Tibial nerve (tissue), 4 donors: ENCODE data around the gene CTNND2. TPM values are rescaled to one million over a fixed set of nuclear protein-coding genes. Genes with fewer than 3 reads are reported as not detected.
A peak's percentile ranks its signal among the peaks of the same experiment; 100 is the strongest.

ENCODE experiments used
- DNase-seq, 2 donors: peaks; one replicate each; pipeline ENCODE4 v3.0.0-alpha.2; 2019; ENCODE audit warnings: low spot score in 2 of 2
- H3K27ac ChIP-seq, 4 donors: fragments of 200-600 bp; sonication (generic) in 3 of 4; one replicate each; pipeline ENCODE4 v1.5.1; 2017 to 2019; ENCODE audit warnings: mild to moderate bottlenecking in 1 of 4
- H3K27me3 ChIP-seq, 2 donors: fragments of 200-600 bp; sonication (generic) in 1 of 2; one replicate each; pipeline versions ENCODE4 v1.5.1 to v1.6.0; 2017 to 2019
- H3K36me3 ChIP-seq, 3 donors: fragments of 200-600 bp; sonication (generic); one replicate each; pipeline ENCODE4 v1.5.1; 2018 to 2019
- H3K4me1 ChIP-seq, 4 donors: fragments of 200-600 bp; sonication (generic) in 3 of 4; one replicate each; pipeline ENCODE4 v1.5.1; 2017 to 2019
- H3K4me3 ChIP-seq, 4 donors: fragments of 200-600 bp; sonication (generic) in 3 of 4; one replicate each; pipeline ENCODE4 v1.5.1; 2017 to 2019; ENCODE audit warnings: mild to moderate bottlenecking in 1 of 4, moderate library complexity in 1 of 4
- H3K9me3 ChIP-seq, 4 donors: fragments of 200-600 bp; sonication (generic) in 3 of 4; one replicate each; pipeline ENCODE4 v1.5.1; 2017 to 2019
- EP300 ChIP-seq, 2 donors: sonication (generic); formaldehyde crosslinking; IDR thresholded peaks; one replicate each; pipeline ENCODE4 v1.6.1; 2017; ENCODE audit warnings: antibody characterized with exemption in 2 of 2, mild to moderate bottlenecking in 1 of 2
- POLR2A ChIP-seq, 2 donors: fragments of 450-650 bp; IDR thresholded peaks; one replicate each; pipeline ENCODE4 v1.6.1; 2017; ENCODE audit warnings: antibody characterized with exemption in 2 of 2, mild to moderate bottlenecking in 2 of 2, moderate library complexity in 2 of 2
- WGBS, 2 donors: methylation state at CpG; one replicate each; pipeline ENCODE4 v1.1.5; 2018; 5-methylcytosine and 5-hydroxymethylcytosine counted together
- total RNA-seq, 4 donors: library from RNA; depleted of rRNA; stranded (reverse); fragments of >200 nt; gene quantifications; one replicate each; pipeline ENCODE4 v1.1.0, GENCODE V29; 2016
- TF ChIP-seq, protein P1 (sequence below), 5 experiments: fragments of 200-600 bp in 3 of 5; fragments of 450-650 bp in 2 of 5; sonication (generic) in 3 of 5; IDR thresholded peaks; one replicate each; pipeline ENCODE4 v1.5.1; 2016 to 2019; ENCODE audit warnings: antibody characterized with exemption in 5 of 5, mild to moderate bottlenecking in 3 of 5, moderate library complexity in 2 of 5

The CTNND2 gene
- total RNA-seq, 4 donors from 2014 or later, result 1.5 to 5.7 (median 2.5) TPM; not detected in 1

DNA sequence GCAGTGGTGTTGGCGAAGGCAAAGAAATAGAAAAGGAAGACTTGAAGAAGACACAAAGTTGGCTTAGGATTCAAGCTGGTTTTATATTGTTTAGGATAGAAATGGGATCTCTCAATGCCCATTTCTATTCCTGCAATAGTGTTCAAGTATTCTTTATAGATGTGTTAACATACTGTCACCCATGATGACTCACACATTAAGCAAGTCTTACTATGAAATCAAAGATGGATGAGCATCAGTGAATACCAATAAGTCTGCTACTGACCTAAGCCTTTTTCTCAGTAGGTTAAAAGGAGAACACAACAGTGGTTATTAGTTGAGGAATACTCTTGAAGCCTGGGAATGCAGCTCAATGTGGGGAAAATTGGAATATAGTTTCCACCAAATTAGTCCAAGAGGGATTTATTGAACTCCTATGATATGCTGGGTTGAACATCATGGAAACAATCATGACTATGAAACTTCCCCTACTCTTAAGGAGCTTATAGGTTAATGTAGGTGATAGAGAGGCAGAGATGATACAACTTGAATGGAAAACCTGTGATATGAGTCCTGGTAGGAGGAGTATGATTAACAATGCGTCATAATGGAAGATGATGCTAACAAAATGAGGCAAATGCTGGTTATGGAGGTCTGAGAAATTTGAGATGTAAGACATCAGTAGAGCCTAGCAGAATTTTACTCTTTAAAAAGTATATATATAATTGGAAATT is 726.1 kb downstream of the CTNND2 start:
- Histone ChIP-seq H3K4me3 (no peak overlapping the region), H3K36me3 (no peaks in the 10 kb centered on the region), H3K9me3 (no peaks in the 10 kb centered on the region), H3K27me3 (no peaks in the 10 kb centered on the region), H3K27ac (no peak overlapping the region), H3K4me1 (no peaks in the 10 kb centered on the region)
- TF ChIP-seq POLR2A (IDR thresholded peaks at IDR 0.05), result no peak
- 95% methylated on average over 2 of the region's 2 CpGs for WGBS, 2 donors
- no peak for DNase-seq

DNA sequence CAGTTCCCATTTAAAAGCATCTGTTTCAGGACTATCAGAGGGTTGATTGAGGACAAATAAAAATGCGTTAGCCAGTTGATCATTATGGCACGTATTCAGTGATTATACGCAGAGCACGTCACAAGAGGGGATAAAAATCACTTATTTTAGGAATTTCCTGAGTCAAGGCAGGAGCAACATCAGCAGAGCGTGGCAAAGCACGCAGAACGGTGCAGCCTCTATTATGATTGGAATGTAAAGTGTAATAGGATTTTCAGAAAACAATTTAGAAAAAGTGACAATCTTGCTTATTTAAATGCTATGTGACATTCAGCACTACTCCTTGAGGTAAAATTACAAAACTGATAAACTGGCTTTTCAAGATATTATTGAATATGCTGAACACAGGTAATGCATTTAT is 729.7 kb downstream of the CTNND2 start:
- DNase-seq, result no peak
- no peak overlapping the region for H3K27ac ChIP-seq
- no peak overlapping the region for H3K4me3 ChIP-seq
- WGBS, 2 donors, result 37 to 41% methylated on average over 7 of the region's 7 CpGs
- H3K9me3 ChIP-seq, result no peaks in the 10 kb centered on the region
- H3K36me3 ChIP-seq, result no peaks in the 10 kb centered on the region
- no peaks in the 10 kb centered on the region for H3K27me3 ChIP-seq
- no peaks in the 10 kb centered on the region for H3K4me1 ChIP-seq
- TF ChIP-seq, protein P1, sequence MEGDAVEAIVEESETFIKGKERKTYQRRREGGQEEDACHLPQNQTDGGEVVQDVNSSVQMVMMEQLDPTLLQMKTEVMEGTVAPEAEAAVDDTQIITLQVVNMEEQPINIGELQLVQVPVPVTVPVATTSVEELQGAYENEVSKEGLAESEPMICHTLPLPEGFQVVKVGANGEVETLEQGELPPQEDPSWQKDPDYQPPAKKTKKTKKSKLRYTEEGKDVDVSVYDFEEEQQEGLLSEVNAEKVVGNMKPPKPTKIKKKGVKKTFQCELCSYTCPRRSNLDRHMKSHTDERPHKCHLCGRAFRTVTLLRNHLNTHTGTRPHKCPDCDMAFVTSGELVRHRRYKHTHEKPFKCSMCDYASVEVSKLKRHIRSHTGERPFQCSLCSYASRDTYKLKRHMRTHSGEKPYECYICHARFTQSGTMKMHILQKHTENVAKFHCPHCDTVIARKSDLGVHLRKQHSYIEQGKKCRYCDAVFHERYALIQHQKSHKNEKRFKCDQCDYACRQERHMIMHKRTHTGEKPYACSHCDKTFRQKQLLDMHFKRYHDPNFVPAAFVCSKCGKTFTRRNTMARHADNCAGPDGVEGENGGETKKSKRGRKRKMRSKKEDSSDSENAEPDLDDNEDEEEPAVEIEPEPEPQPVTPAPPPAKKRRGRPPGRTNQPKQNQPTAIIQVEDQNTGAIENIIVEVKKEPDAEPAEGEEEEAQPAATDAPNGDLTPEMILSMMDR (IDR thresholded peaks at IDR 0.05), result no peak
- no peak for TF ChIP-seq EP300 (IDR thresholded peaks at IDR 0.05)
- TF ChIP-seq POLR2A (IDR thresholded peaks at IDR 0.05), result no peak

DNA sequence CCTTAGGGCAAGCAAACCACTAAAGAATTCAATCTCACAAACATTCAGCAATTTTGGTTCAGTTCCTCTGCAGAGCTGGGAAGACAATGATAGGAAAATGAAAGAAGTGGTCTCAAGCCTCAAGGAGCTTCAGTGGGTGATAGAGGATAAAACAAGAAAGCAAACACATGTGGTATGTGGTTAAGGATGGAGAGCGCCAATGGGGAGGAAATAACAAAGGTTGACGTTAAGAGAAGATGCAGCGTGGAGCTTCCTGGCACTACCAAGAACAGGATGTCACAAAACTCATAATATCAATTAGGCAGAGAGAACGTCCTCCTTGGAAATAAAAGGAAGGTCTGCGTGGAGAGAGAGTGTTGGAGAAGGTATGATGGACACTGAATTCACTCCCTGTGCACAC is 731.8 kb downstream of the CTNND2 start:
- no peaks in the 10 kb centered on the region for H3K4me1 ChIP-seq
- no peaks in the 10 kb centered on the region for H3K27me3 ChIP-seq
- no peak overlapping the region for H3K4me3 ChIP-seq
- H3K9me3 ChIP-seq, result no peaks in the 10 kb centered on the region
- DNase-seq, result no peak
- H3K36me3 ChIP-seq, result no peaks in the 10 kb centered on the region
- no peak for TF ChIP-seq POLR2A (IDR thresholded peaks at IDR 0.05)
- TF ChIP-seq, protein P1 (IDR thresholded peaks at IDR 0.05), result no peak
- TF ChIP-seq EP300 (IDR thresholded peaks at IDR 0.05), result no peak
- 68 to 80% methylated on average over 5 of the region's 5 CpGs for WGBS, 2 donors
- H3K27ac ChIP-seq, result no peak overlapping the region

GRCh38 chr5:11171236-11171635 is 733.0 kb downstream of the CTNND2 start:
- DNase-seq, result no peak
- H3K4me3 ChIP-seq, result no peak overlapping the region
- no peaks in the 10 kb centered on the region for H3K36me3 ChIP-seq
- no peak overlapping the region for H3K27ac ChIP-seq
- 89 to 96% methylated on average over 1 of the region's 1 CpG for WGBS, 2 donors
- TF ChIP-seq EP300 (IDR thresholded peaks at IDR 0.05) (no peak), POLR2A (IDR thresholded peaks at IDR 0.05) (no peak)
- TF ChIP-seq, protein P1 (IDR thresholded peaks at IDR 0.05), result no peak
- H3K27me3 ChIP-seq, result no peaks in the 10 kb centered on the region
- peaks cover 0 to 8% (median 0%) of the 10 kb centered on the region in 4 donors for H3K4me1 ChIP-seq
- H3K9me3 ChIP-seq, result no peaks in the 10 kb centered on the region

DNA sequence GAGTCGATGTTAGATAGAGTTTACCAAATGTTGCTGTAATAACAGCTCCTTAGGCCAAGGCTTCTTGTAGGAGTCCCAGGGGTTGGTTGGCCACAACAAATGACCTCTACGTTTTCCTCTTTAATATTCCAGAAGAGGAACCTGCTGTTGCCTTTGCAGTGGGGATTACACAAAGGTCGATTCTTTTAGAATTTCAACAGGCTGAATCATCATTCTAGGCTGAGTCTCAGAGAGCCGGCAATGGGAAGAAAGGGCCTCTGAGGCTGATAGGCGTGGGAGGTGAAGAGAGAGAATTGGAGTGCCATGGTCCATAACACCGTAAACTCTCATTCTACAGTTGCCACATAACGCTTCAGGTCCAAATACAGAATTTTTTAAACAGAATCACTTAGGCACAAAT is 737.3 kb downstream of the CTNND2 start:
- no peak for DNase-seq
- TF ChIP-seq, protein P1 (IDR thresholded peaks at IDR 0.05), result no peak
- TF ChIP-seq POLR2A (IDR thresholded peaks at IDR 0.05) (no peak), EP300 (IDR thresholded peaks at IDR 0.05) (no peak)
- H3K27me3 ChIP-seq, result no peaks in the 10 kb centered on the region

More for the DNA sequence above, 737.3 kb downstream of the CTNND2 start:
- Histone ChIP-seq H3K4me3 (no peak overlapping the region), H3K27ac (peak overlapping the region in 1 of 4 donors; percentile 4), H3K4me1 (peaks cover 0 to 8% (median 0%) of the 10 kb centered on the region in 4 donors), H3K9me3 (no peaks in the 10 kb centered on the region), H3K36me3 (no peaks in the 10 kb centered on the region)
- 34 to 38% methylated on average over 7 of the region's 7 CpGs for WGBS, 2 donors
